ENCODE results near the gene UQCRC2. TPM values are rescaled to one million over a fixed set of nuclear protein-coding genes. Genes with fewer than 3 reads are reported as not detected.

Gene UQCRC2
- total and polyA plus RNA-seq, 10 of the 15 experiments (the other 5 are each of a cell fraction or from before 2014, with no cell fraction given) = 256 to 563 (median 327) TPM

DNA sequence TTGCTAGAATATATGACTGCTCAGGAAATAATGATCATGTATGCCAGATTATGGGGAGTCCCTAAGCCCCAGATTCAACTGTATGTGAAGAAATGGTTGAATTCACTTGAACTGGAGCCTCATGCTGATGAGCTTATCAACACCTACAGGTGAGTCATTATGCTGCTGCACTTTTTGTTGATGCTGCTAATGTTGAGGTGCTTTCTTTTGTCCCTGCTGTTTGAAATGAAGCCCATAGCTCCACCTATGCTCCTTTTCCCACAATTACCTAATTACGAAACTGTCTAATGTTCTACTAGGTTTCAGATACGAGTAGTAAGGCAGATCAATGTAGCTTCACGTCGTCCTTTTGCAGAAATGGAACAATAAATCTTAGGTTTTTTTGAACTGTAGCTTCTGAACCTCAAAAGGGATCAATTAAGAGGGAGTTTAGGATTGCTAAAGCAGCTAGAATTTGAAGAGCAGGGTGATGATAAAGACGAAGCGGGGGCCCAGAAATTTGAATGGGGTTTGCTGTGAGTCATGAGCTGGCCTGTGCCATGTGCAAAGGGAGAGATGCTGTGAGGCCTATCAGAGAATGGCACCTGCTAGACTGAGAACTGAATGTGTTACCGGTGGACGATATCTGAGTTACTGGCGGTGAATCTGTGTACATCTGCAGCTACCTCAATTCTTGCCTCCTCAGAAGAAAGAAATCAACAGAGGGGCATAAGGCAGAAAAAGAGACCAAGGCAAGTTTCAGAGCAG, 6.1 kb upstream of the UQCRC2 start (continued):
- TF ChIP-seq, protein P1, sequence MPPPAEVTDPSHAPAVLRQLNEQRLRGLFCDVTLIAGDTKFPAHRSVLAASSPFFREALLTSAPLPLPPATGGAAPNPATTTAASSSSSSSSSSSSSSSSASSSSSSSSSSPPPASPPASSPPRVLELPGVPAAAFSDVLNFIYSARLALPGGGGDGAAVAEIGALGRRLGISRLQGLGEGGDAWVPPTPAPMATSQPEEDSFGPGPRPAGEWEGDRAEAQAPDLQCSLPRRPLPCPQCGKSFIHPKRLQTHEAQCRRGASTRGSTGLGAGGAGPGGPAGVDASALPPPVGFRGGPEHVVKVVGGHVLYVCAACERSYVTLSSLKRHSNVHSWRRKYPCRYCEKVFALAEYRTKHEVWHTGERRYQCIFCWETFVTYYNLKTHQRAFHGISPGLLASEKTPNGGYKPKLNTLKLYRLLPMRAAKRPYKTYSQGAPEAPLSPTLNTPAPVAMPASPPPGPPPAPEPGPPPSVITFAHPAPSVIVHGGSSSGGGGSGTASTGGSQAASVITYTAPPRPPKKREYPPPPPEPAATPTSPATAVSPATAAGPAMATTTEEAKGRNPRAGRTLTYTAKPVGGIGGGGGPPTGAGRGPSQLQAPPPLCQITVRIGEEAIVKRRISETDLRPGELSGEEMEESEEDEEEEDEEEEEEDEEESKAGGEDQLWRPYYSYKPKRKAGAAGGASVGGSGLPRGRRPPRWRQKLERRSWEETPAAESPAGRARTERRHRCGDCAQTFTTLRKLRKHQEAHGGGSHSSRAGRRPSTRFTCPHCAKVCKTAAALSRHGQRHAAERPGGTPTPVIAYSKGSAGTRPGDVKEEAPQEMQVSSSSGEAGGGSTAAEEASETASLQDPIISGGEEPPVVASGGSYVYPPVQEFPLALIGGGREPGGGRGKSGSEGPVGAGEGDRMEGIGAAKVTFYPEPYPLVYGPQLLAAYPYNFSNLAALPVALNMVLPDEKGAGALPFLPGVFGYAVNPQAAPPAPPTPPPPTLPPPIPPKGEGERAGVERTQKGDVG (CRISPR knock-in tag; IDR thresholded peaks at IDR 0.05) = no peak
- no peak for TF ChIP-seq SMAD1 (IDR thresholded peaks at IDR 0.05; ENCODE audit: low read depth, partially characterized antibody)
- no peak for TF ChIP-seq CREB1 (IDR thresholded peaks at IDR 0.05; ENCODE audit: low read depth)
- no peak for TF ChIP-seq ZNF384 (IDR thresholded peaks at IDR 0.05; ENCODE audit: borderline replicate concordance, low read depth, low read length)
- no peak for TF ChIP-seq NRF1 (conservative IDR thresholded peaks at IDR 0.05; ENCODE audit: low read depth, low read length)
- TF ChIP-seq GABPA (IDR thresholded peaks at IDR 0.05; ENCODE audit: low read depth) = no peak
- peak; percentile 64; the same call in 1 of the 2 replicates for TF ChIP-seq NBN (IDR thresholded peaks at IDR 0.05)
- no peak for TF ChIP-seq RB1 (IDR thresholded peaks at IDR 0.05; ENCODE audit: borderline replicate concordance)
- no peak for TF ChIP-seq NR2C1 (IDR thresholded peaks at IDR 0.05)
- peak in 1 of 2 experiments; percentile 2; a peak in 1 of 4 replicates for TF ChIP-seq BHLHE40 (IDR thresholded peaks at IDR 0.05; ENCODE audit: borderline replicate concordance in 1 of 2, low read depth in 2 of 2, low read length in 1 of 2)
- TF ChIP-seq, protein P2, sequence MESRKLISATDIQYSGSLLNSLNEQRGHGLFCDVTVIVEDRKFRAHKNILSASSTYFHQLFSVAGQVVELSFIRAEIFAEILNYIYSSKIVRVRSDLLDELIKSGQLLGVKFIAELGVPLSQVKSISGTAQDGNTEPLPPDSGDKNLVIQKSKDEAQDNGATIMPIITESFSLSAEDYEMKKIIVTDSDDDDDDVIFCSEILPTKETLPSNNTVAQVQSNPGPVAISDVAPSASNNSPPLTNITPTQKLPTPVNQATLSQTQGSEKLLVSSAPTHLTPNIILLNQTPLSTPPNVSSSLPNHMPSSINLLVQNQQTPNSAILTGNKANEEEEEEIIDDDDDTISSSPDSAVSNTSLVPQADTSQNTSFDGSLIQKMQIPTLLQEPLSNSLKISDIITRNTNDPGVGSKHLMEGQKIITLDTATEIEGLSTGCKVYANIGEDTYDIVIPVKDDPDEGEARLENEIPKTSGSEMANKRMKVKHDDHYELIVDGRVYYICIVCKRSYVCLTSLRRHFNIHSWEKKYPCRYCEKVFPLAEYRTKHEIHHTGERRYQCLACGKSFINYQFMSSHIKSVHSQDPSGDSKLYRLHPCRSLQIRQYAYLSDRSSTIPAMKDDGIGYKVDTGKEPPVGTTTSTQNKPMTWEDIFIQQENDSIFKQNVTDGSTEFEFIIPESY (IDR thresholded peaks at IDR 0.05) = no peak
- peak; percentile 43; the same call in 1 of the 2 replicates for TF ChIP-seq MTA2 (IDR thresholded peaks at IDR 0.05; ENCODE audit: low read depth)
- no peak for TF ChIP-seq RBBP5 (conservative IDR thresholded peaks at IDR 0.05)
- no peak for TF ChIP-seq TCF7 (IDR thresholded peaks at IDR 0.05; ENCODE audit: borderline replicate concordance)
